Activated T-cell treated with anti-CD3 and anti-CD28 coated beads, Interleukin-2, amount 50 U/mL, for 4 hours (primary cell): ENCODE measurements around the gene ATG4C. TPM values are rescaled to one million over a fixed set of nuclear protein-coding genes. Genes with fewer than 3 reads are reported as not detected.
A peak's percentile ranks its signal among the peaks of the same experiment; 100 is the strongest.
"Not testable (repeated sequence)": the region's sequence is repeated elsewhere in the genome, so short reads cannot be mapped to it uniquely, and the experiment has no call there.

Experiments used
- ATAC-seq, 2 donors: fragments of 200-7000 bp; cut with Tn5 transposase; one replicate each; pipeline ENCODE4 v1.10.0; 2021
- DNase-seq: peaks from one replicate; pipeline ENCODE4 v3.0.0-alpha.2; 2020
- H3K27me3 Mint-ChIP-seq: one replicate; pipeline ENCODE4 v1.8.0; 2021; ENCODE audit warnings: low read depth, mixed read lengths
- H3K36me3 Mint-ChIP-seq: one replicate; pipeline ENCODE4 v1.8.0; 2022; ENCODE audit warnings: mixed read lengths; ENCODE audit not compliant: insufficient read depth
- H3K4me1 Mint-ChIP-seq: one replicate; pipeline ENCODE4 v1.8.0; 2021; ENCODE audit warnings: low read depth, mixed read lengths
- H3K4me3 Mint-ChIP-seq: one replicate; pipeline ENCODE4 v1.8.0; 2021; ENCODE audit warnings: mild to moderate bottlenecking, moderate library complexity, mixed read lengths
- H3K9me3 Mint-ChIP-seq: one replicate; pipeline ENCODE4 v1.8.0; 2021; ENCODE audit warnings: mixed read lengths
- total RNA-seq, 3 donors: library from RNA; stranded (reverse); gene quantifications; one replicate each; pipeline ENCODE4 v1.2.1, GENCODE V29; 2021

The ATG4C gene
- total RNA-seq, 3 donors from 2014 or later = 7.8 to 15.0 (median 9.4) TPM

GRCh38 chr1:62761223-62761870 is 22.6 kb upstream of the ATG4C start:
- H3K9me3 Mint-ChIP-seq, H3K27me3 Mint-ChIP-seq, ATAC-seq, DNase-seq, H3K36me3 Mint-ChIP-seq, H3K4me1 Mint-ChIP-seq, H3K4me3 Mint-ChIP-seq: not testable (repeated sequence)

DNA sequence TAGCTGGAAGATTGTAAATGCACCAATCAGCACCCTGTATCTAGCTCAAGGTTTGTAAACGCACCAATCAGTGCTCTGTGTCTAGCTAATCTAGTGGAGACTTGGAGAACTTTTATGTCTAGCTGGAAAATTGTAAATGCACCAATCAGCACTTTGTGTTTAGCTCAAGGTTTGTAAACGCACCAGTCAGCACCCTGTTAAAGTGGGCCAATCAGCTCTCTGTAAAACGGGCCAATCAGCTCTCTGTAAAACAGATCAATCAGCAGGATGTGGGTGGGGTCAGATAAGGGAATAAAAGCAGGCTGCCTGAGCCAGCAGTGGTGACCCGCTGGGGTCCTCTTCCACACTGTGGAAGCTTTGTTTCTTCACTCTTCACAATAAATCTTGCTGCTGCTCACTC is 21.9 kb upstream of the ATG4C start:
- DNase-seq, H3K36me3 Mint-ChIP-seq, ATAC-seq, H3K9me3 Mint-ChIP-seq, H3K27me3 Mint-ChIP-seq, H3K4me3 Mint-ChIP-seq, H3K4me1 Mint-ChIP-seq: not testable (repeated sequence)

- Mint-ChIP-seq H3K27me3 (peaks cover 8% of the 10 kb centered on the region), H3K9me3 (no peaks in the 10 kb centered on the region), H3K4me3 (no peak overlapping the region), H3K36me3 (no peaks in the 10 kb centered on the region), H3K4me1 (no peaks in the 10 kb centered on the region)
- no peak for ATAC-seq
- no peak for DNase-seq
Observed at GRCh38 chr1:62765981-62766380, 18.0 kb upstream of the ATG4C start.

- not testable (repeated sequence) for DNase-seq
Observed at GRCh38 chr1:62768551-62768950, 15.4 kb upstream of the ATG4C start.

DNA sequence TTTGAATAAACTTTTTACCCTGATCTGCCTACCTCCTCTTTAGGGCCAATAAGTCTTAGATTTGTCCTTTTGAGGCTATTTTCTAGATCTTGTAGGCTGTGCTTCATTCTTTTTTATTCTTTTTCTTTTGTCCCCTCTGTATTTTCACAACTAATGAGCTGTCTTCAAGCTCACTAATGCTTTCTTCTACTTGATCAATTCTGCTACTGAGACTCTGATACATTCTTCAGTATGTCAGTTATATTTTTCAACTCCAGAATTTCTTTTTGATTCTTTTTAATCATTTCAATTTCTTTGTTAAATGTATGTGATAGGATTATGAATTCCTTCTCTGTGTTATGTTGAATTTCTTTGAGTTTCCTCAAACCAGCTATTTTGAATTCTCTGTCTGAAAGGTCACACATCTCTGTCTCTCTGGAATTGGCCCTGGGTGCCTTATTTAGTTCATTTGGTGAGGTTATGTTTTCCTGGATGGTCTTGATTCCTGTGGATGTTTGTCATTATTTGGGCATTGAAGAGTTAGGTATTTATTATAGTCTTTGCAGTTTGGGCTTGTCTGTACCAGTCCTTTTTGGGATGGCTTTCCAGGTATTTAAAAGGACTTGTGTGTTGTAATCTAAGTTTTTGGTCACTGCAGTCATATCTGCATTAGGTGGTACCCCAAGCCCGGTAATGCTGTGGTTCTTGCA is 11.2 kb upstream of the ATG4C start:
- Mint-ChIP-seq H3K9me3 (peaks cover 22% of the 10 kb centered on the region), H3K27me3 (peaks cover 20% of the 10 kb centered on the region), H3K4me1 (no peaks in the 10 kb centered on the region), H3K36me3 (peaks cover 2% of the 10 kb centered on the region), H3K4me3 (no peak overlapping the region)
- no peak for DNase-seq
- ATAC-seq = no peak

More at GRCh38 chr1:62768551-62768950, 15.4 kb upstream of the ATG4C start:
- H3K4me1 Mint-ChIP-seq, H3K36me3 Mint-ChIP-seq, H3K4me3 Mint-ChIP-seq, ATAC-seq: not testable (repeated sequence)
- Mint-ChIP-seq H3K9me3 (peaks cover 14% of the 10 kb centered on the region), H3K27me3 (peaks cover 14% of the 10 kb centered on the region)

DNA sequence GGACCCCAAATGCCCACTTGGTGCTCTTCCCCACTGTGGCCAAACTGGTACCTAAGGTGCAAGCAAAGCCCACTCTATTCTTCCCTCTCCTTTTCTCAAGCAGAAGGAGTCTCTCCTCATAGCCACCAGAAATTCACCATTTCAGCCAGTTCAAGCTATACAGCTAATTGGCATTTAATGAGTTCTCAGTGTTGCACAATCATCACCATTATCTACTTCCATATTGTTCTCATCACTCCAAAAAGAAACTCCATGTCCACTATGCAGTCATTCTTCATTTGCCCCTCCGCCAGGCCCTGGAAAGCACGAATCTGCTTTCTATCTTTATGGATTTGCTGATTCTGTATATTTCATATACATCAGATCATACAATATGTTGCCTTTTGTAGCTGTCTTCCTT is 9.9 kb upstream of the ATG4C start:
- no peak for ATAC-seq
- H3K27me3 Mint-ChIP-seq = peaks cover 21% of the 10 kb centered on the region
- no peak overlapping the region for H3K4me3 Mint-ChIP-seq
- DNase-seq = no peak
- peaks cover 2% of the 10 kb centered on the region for H3K36me3 Mint-ChIP-seq
- H3K9me3 Mint-ChIP-seq = peaks cover 22% of the 10 kb centered on the region
- no peaks in the 10 kb centered on the region for H3K4me1 Mint-ChIP-seq

GRCh38 chr1:62774971-62775595 is 8.8 kb upstream of the ATG4C start:
- Mint-ChIP-seq H3K36me3 (peaks cover 2% of the 10 kb centered on the region), H3K27me3 (peaks cover 26% of the 10 kb centered on the region), H3K9me3 (peaks cover 22% of the 10 kb centered on the region), H3K4me1 (no peaks in the 10 kb centered on the region), H3K4me3 (no peak overlapping the region)
- DNase-seq = no peak
- no peak for ATAC-seq

DNA sequence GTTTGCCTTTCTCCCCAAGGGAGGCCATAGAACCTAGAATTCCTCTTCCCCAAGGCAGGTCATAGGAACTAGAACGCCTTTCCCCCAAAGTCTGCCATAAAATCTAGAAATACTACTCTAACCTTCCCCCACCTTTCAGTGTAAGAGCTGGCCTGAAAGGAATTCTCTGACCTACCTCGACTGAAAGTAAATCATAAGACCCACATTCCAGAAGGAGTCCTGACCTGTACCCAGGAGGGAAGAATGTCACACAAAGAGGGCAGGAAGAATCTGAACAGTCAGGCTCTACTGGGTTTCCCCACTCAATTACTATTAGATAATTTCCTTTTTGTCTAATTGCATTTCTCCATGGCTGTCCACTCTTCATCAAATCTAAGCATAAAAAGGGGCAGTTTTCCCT is 5.7 kb upstream of the ATG4C start:
- Mint-ChIP-seq H3K27me3 (peaks cover 24% of the 10 kb centered on the region), H3K36me3 (no peaks in the 10 kb centered on the region), H3K4me1 (no peaks in the 10 kb centered on the region), H3K9me3 (peaks cover 9% of the 10 kb centered on the region), H3K4me3 (no peak overlapping the region)
- DNase-seq (no peak), ATAC-seq (no peak)

GRCh38 chr1:62781841-62782543 is 1.9 kb upstream of the ATG4C start:
- ATAC-seq = no peak
- Mint-ChIP-seq H3K27me3 (peaks cover 21% of the 10 kb centered on the region), H3K4me1 (peaks cover 8% of the 10 kb centered on the region), H3K4me3 (no peak overlapping the region), H3K9me3 (no peaks in the 10 kb centered on the region), H3K36me3 (no peaks in the 10 kb centered on the region)
- no peak for DNase-seq

- H3K9me3 Mint-ChIP-seq, H3K4me1 Mint-ChIP-seq, H3K4me3 Mint-ChIP-seq, H3K36me3 Mint-ChIP-seq, ATAC-seq, DNase-seq: not testable (repeated sequence)
- peaks cover 17% of the 10 kb centered on the region for H3K27me3 Mint-ChIP-seq
Observed at GRCh38 chr1:62782544-62783212, 1.3 kb upstream of the ATG4C start.

GRCh38 chr1:62784509-62785365 is 805 bp downstream of the ATG4C start:
- no peak overlapping the region for H3K4me3 Mint-ChIP-seq
- ATAC-seq = peak; percentile 12 to 28
- H3K4me1 Mint-ChIP-seq = peaks cover 9% of the 10 kb centered on the region
- no peaks in the 10 kb centered on the region for H3K36me3 Mint-ChIP-seq
- DNase-seq = no peak
- peaks cover 9% of the 10 kb centered on the region for H3K27me3 Mint-ChIP-seq
- no peaks in the 10 kb centered on the region for H3K9me3 Mint-ChIP-seq

DNA sequence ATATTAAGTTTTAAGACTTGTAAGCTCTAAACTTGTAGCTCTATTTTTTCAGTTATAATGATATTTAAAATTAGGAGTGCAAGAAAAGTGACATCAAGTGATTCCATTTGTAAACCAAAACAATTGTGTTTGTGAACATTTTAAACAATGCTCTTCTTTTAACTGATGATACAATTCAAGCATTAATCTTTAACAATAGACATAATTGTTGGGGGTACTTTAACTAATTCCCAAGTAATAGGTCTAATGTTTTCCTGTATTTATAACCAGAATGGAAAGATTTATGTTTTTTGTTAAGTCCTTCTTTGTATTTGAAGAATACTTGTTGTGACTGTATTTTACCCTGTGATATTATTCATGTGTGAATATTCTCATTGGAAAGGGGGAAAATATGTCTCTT is 6.8 kb downstream of the ATG4C start:
- peaks cover 11% of the 10 kb centered on the region for H3K4me1 Mint-ChIP-seq
- no peak for DNase-seq

DNA sequence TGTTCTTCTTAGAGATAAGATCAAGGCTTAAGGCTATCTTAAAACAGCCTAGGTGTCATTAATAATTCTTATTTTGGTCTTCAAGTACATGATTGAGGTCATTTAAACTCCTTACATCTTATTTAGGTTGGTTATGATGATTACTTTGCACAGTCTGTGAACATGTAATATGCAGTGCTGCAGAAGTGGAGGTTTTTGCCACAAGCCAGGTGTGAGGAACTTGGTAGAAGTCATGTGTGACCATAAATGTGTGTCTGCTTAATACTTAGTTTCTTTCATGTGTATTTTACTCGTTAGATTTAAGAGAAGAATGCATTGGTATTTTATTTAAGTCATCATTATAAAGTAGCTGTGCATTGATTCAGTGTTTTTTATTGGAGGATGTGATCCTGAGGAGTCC is 10.1 kb downstream of the ATG4C start:
- no peak for ATAC-seq
- Mint-ChIP-seq H3K36me3 (peaks cover 2% of the 10 kb centered on the region), H3K4me3 (no peak overlapping the region), H3K4me1 (peaks cover 2% of the 10 kb centered on the region), H3K27me3 (no peaks in the 10 kb centered on the region), H3K9me3 (no peaks in the 10 kb centered on the region)
- DNase-seq = no peak

More for the DNA sequence above, 6.8 kb downstream of the ATG4C start:
- ATAC-seq = no peak
- Mint-ChIP-seq H3K9me3 (no peaks in the 10 kb centered on the region), H3K27me3 (no peaks in the 10 kb centered on the region), H3K36me3 (peaks cover 2% of the 10 kb centered on the region), H3K4me3 (no peak overlapping the region)
